HG02981 (cell line): ENCODE results near the gene RDH5.

ENCODE experiments used
- ATAC-seq: cut with Tn5 transposase; IDR thresholded peaks from one replicate; pipeline ENCODE4 v1.9.1; 2021; ENCODE audit warnings: mild to moderate bottlenecking, moderate library complexity; ENCODE audit not compliant: unreplicated experiment

RDH5 gene

GRCh38 chr12:55720071-55720564 is at the start of gene RDH5:
Gene RDH5 (plus strand): TSS chr12:55720393. CDS start chr12:55721185, 792 bp downstream.
- ATAC-seq = no peak

GRCh38 chr12:55671746-55672145 is 48.4 kb upstream of the RDH5 start:
- ATAC-seq = no peak

- ATAC-seq = peak; percentile 98
Measured at GRCh38 chr12:55673638-55674037, 46.6 kb upstream of the RDH5 start.

GRCh38 chr12:55675666-55676065 is 44.5 kb upstream of the RDH5 start:
- no peak for ATAC-seq

GRCh38 chr12:55676707-55677106 is 43.5 kb upstream of the RDH5 start:
- ATAC-seq = no peak

- no peak for ATAC-seq
Measured at GRCh38 chr12:55679691-55680090, 40.5 kb upstream of the RDH5 start.

- no peak for ATAC-seq
Measured at GRCh38 chr12:55681142-55682077, 38.8 kb upstream of the RDH5 start.

GRCh38 chr12:55682087-55682796 is 38.0 kb upstream of the RDH5 start:
- ATAC-seq = no peak

- no peak for ATAC-seq
Measured at GRCh38 chr12:55683676-55684075, 36.5 kb upstream of the RDH5 start.

- no peak for ATAC-seq
Measured at GRCh38 chr12:55684761-55685370, 35.3 kb upstream of the RDH5 start.

- no peak for ATAC-seq
Measured at GRCh38 chr12:55685671-55686070, 34.5 kb upstream of the RDH5 start.

GRCh38 chr12:55686366-55687010 is 33.7 kb upstream of the RDH5 start:
- ATAC-seq = no peak

GRCh38 chr12:55687746-55688145 is 32.4 kb upstream of the RDH5 start:
- no peak for ATAC-seq

- ATAC-seq = no peak
Measured at GRCh38 chr12:55688716-55689655, 31.2 kb upstream of the RDH5 start.

GRCh38 chr12:55692631-55693322 is 27.4 kb upstream of the RDH5 start:
- ATAC-seq = no peak

GRCh38 chr12:55693323-55694187 is 26.6 kb upstream of the RDH5 start:
- no peak for ATAC-seq

GRCh38 chr12:55694188-55694515 is 26.0 kb upstream of the RDH5 start:
- ATAC-seq = no peak

GRCh38 chr12:55694651-55695050 is 25.5 kb upstream of the RDH5 start:
- ATAC-seq = no peak
